Measurements from ENCODE around the gene ARHGAP24.
"Not testable (repeated sequence)": the region's sequence is repeated elsewhere in the genome, so short reads cannot be mapped to it uniquely, and the experiment has no call there.

The ARHGAP24 gene

DNA sequence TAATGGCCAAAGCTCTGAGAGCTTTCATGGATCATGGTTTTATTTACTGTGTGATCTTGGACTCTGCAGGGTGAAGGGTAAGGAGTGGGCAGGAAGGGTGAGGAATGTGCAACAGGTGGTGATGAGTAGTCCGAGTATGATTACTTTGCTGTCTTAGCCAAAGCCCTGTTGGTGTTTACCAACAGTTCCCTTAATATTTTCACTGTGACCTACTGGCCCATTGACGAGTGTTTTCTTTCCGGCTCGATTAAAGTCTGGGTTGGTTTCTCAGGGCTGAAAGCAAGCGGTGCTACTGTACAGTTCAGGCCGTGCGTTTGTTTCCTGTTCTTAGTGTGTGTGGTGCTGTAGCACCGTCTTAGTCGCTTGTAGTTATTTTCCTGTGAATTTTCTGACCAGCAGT is 2.6 kb downstream of the ARHGAP24 start:
- DNase-seq = no peak
- in situ Hi-C loops (cut with HindIII; ENCODE audit: low pct_ligation_motif_present, low pct_unique_long_range_greater_than_20kb, low sequenced_read_pairs) = no loop called here

DNA sequence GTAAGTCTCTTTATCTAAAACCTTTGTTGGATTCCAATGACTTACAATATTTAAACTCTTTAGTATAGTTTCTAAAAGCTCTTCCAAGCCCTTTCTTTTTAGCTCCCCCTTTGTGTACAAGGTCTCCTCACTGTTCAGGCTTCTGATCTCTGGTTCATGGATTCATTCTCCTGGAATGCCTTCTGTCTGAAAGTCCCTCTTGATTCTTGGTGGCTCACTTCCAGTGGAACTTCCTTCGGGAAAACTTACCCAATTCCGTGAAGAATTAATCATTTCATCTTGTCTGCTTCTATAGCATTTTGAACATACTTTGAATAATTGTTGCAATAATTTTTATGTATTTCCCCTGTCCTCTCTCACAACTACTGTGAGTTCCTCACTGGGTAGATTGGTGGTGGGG is 3.6 kb downstream of the ARHGAP24 start:
- in situ Hi-C loops (cut with HindIII; ENCODE audit: low pct_ligation_motif_present, low pct_unique_long_range_greater_than_20kb, low sequenced_read_pairs) = no loop called here
- no peak for DNase-seq

DNA sequence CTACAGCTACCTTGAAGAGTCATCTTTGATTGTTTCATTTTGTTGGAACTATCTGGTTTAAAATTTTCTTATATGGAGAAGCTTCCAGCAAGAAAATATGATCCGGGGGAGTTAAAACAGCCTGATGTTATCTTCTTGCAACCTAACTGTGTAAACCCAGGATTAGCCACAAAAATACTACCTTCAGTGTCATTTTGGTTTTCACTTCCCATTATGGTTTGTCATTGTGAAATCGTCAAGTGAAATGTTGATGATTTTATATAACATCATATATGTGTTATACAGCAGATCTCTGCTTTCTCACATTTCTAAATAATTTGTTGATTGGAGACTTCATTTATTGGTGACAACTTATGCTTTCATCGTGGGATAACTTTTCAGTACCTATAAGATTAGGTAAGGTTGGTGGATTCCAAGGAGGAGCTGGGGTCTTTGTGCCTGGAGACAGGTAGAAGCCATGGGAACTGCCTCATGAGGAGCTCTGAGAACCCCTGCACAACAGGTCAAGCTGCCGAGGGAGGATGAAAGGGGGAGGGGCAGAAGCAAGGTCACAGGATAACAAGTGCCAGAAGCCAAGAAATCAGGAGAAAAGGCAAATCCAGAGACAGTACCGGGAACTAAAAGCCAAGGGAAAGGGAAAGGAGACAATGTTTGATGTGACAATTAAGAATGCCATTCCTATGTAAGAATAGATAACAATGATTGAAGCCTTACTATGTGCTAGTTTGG is 7.2 kb downstream of the ARHGAP24 start:
- in situ Hi-C loops (cut with HindIII; ENCODE audit: low pct_ligation_motif_present, low pct_unique_long_range_greater_than_20kb, low sequenced_read_pairs) = no loop called here
- no peak for DNase-seq

DNA sequence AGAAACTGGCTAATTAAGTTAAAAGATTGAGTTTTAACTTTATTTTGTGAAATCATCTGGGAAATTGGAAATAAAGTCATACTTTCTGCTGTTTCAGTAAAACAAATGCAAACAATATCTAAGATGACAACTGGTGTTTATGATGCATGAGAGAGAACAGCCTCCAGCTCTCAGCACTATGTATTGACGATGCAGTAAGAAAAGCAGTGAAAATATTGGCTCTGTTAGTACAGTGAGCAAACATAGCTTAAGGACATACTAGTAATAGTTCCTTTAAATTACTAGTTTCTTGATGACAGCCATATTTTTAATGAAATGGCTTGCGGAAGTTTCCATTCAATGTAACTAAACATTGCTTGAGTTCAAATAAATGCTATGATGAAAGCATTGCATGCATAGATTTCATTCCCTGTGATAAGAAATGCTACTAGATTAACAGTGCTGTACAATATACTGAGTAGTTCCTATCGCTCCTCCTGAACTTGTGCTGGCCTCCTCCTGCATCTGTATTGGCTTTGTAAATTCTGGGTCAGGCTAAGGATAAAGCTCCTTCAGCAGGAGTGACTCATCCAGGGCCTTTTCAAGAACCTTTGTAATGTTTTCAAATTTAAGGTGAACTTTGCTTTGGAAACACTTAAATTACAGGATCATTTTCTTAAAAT is 11.6 kb downstream of the ARHGAP24 start:
- no peak for DNase-seq
- in situ Hi-C loops (cut with HindIII; ENCODE audit: low pct_ligation_motif_present, low pct_unique_long_range_greater_than_20kb, low sequenced_read_pairs) = no loop called here

DNA sequence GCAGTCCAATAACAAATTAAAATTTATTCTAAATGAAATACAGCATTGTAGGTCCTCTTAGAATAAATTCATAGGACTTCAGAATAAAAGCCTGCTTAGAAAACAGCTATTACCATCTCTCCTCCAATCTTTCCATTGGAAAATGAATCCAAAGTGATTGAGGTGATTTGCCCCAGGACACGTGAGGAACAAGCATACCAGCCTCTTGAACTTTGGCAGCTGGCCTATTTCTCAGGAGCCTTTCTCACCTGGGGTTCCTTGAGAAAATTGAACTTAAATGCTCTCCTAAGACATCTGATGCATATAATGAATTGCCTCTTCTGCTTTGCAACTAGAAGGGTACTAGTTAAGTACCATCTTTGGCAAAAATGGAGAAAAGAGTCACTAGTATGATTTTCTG is 13.5 kb downstream of the ARHGAP24 start:
- no peak for DNase-seq
- in situ Hi-C loops (cut with HindIII; ENCODE audit: low pct_ligation_motif_present, low pct_unique_long_range_greater_than_20kb, low sequenced_read_pairs) = no loop called here

DNA sequence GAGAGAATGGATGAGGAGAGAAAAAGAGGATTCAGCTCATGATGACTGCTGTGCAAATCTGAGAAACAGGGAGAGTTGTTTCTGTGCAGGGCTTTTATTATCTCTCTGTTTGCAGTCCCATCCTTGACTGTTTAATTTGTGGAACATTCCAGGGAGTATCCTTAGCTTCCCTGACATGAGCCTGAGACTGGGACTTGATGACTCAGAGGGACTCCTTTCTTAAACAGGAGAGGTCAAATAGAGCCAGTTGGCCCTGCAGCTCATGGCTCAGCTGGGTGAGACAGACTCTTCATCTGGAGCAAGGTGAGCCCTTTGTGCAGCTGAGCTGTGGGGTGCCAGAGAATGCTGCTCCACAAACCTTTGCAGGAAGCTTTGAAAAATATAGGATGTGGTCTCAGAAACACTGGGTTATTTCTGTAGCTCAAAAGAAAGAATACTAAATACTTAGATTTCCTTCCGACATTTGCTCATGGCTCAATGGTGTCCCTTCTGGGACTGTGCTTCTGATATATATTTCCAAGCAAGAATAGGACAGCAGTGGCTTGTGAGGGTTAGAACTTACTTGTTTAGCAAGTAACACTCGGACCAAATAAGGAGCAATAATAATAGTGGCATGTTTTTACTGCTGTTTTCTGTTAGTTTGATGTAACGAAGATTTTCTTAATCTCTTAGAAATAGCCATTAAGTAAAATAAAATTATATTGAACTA is 14.5 kb downstream of the ARHGAP24 start:
- in situ Hi-C loops (cut with HindIII; ENCODE audit: low pct_ligation_motif_present, low pct_unique_long_range_greater_than_20kb, low sequenced_read_pairs) = no loop called here
- DNase-seq = no peak

DNA sequence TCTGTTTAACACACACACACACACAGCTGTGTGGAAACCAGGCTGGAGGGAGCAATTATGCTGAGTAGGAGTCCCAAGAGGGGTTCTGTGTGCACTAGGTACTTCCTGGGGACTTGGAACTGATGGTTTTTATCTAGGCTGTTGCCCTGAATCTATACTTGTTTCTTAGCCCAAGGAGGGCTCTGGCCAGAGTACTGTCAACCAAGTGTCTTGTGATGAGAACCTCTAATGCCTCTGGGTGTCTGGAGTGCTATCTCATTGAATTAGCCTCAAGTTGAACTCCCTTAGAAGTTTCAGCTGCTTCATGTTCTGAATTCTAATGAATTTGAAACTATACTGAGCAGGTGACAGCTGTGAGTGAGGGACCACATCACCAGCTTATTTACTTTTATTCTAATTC is 16.6 kb downstream of the ARHGAP24 start:
- no peak for DNase-seq
- in situ Hi-C loops (cut with HindIII; ENCODE audit: low pct_ligation_motif_present, low pct_unique_long_range_greater_than_20kb, low sequenced_read_pairs) = no loop called here

DNA sequence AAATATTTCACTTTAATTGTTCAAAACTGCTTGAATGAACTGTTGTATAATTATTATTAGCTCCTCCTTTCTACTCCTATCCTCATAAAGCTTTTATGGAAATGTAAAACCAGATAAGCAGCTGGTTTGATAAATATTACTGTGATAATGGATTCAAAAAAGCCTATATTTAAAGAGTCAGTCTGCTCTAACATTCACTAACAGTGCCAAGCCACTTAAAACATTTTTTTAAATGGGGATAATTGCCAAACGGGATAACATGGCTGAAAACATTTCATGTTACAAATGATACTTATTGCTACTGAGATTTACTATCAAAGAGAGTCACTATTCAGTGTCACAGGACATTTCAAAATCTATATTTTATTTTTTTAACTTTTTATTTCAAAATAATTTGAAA is 17.4 kb downstream of the ARHGAP24 start:
- in situ Hi-C loops (cut with HindIII; ENCODE audit: low pct_ligation_motif_present, low pct_unique_long_range_greater_than_20kb, low sequenced_read_pairs) = no loop called here
- DNase-seq = no peak

DNA sequence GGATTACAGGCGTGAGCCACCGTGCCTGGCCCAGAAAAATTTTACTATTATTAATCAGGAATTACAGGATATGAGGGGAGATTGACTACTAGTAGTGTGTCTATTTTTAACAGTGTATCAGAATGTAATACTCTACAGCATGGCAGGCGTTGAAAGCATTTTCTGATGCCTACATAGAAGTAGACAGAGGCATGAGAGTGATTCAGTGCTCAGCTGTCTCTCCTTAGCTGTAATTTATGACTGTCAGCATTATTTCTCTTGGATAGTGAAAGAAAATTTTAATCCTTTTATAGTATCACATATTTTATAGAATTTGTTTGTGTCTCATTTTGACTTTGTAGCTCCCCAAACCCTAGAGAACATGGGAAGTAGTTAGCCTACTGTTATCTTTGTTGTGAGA is 20.7 kb downstream of the ARHGAP24 start:
- DNase-seq = no peak
- in situ Hi-C loops (cut with HindIII; ENCODE audit: low pct_ligation_motif_present, low pct_unique_long_range_greater_than_20kb, low sequenced_read_pairs) = no loop called here

DNA sequence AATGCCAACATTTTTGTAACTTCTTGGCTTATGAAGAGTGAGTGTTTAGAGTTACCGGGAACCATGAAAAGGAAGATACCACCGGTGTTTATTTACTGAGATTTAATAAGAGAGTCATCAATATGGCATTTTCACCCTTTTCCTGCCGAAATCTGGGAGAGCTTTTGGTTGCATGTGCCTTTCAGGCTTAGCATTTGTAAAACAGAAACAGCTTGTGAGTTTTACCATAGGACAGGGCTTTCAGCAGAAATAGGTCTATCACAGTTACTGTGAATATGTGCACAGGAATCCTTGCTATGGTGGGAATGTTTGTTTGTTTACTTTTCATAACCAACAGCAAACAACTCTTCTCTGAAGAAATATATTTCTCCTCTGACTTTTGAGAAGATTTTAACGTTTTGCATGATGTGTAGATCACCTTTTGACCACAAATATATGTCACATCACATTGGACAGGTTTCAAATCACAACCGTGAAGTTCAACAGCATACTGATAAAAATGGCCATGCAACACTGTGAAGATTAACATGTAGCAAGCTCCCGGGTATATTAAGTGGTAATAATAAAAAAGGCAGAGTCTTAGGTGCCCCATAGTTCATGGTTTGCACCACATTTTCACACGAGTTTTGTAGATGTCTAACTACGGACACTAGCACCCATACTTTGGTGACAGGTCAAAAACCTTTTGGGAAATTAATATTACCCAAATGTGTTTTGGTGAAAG is 21.3 kb downstream of the ARHGAP24 start:
- in situ Hi-C loops (cut with HindIII; ENCODE audit: low pct_ligation_motif_present, low pct_unique_long_range_greater_than_20kb, low sequenced_read_pairs) = no loop called here
- DNase-seq = no peak

DNA sequence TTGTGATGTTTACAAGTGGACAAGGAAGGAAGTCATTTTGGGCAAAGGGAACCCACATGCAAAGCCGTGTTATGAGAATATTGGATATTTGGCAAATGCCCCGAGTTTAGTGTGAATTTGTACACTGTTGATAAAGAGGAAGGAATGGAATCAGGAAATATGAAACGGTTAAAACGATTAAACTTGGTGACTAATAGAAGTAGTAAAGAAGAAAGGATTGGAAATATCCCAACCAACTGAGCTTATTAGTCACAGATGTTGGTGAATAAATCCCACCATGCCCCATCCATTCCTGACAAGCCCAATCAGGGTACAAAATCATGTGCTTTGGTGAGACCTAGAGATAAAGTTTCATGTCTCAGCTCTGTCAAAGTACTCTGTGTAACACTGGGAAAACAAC is 22.0 kb downstream of the ARHGAP24 start:
- DNase-seq = no peak
- in situ Hi-C loops (cut with HindIII; ENCODE audit: low pct_ligation_motif_present, low pct_unique_long_range_greater_than_20kb, low sequenced_read_pairs) = no loop called here

DNA sequence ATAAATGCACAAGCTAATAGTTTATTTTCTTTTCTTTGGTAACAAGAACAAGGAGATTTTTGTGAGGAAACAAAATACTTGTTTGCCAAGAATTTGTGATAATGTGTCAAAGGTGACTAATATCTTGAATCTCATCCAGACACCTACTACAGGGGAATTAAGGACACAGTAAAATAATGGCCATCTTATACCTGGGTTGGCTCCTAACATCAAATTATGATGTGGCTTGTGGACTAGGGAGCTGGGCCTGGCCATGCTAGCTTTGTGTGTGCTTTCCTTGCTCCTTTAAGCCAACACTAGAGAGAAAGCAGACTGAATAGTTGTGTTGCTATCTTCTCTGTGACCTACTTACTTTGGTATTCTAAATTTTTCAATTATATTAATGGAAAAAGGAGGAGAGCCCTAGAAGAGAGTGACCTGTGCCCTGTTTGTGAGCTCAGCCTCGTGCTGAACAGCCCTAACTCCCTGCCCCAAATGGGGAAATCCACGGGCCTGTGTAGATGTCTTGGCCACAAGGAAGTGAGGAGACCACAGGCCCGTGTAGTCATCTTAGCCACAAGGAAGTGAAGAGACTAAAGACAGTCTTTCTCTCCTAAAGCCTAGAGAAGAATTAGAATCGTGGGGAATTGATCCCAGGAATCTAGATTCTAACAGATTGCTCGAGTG is 23.3 kb downstream of the ARHGAP24 start:
- in situ Hi-C loops (cut with HindIII; ENCODE audit: low pct_ligation_motif_present, low pct_unique_long_range_greater_than_20kb, low sequenced_read_pairs) = no loop called here
- no peak for DNase-seq

DNA sequence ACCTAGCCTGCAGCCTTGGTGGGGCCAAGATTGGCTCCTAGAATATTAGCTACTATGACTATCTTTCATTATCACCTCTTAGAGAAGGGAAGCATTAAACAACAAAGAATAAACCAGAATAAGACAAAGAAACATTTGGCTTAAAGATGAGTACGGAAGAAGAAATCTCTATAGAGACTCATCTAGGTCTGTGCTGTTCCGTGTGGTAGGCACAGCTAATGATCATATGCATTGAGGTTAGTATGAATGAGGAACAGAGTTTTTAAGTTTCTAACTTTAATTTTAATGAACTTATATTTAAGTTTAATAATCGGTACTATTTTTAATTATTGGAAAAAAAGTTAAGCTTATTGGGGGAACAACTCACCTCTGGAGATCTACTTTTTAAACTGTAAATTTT is 24.6 kb downstream of the ARHGAP24 start:
- DNase-seq = no peak
- in situ Hi-C loops (cut with HindIII; ENCODE audit: low pct_ligation_motif_present, low pct_unique_long_range_greater_than_20kb, low sequenced_read_pairs) = no loop called here

DNA sequence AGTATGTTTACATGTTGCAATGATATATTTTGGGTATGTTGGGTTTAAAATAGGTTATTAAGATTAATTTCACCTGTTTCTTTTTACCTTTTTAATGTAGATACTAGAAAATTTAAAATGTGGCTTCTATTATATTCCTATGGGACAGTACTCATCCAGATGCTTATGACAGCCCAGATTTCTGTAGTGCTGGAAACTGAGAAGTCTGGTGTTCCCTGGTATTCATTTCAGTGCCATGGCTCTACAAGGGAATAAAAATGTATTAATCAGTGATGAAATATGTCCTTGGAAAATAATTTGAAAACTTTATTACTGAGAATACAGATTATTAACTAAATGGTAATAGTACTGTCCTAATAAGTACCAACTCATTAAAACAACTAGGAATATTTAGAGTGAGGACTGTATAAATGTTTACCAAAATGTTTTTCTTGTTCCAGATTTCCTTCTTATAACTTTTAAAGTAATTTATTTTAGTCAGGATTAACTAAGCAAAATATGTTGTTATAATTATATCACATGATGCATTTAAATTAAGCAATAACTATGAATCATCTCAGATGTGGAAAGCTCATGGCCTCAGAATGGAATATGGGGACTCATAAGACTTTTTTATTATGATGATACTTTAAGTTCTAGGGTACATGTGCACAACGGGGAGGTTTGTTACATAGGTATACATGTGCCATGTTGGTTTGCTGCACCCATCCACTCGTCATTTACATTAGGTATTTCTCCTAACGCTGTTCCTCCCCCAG is 25.3 kb downstream of the ARHGAP24 start:
- no peak for DNase-seq
- in situ Hi-C loops (cut with HindIII; ENCODE audit: low pct_ligation_motif_present, low pct_unique_long_range_greater_than_20kb, low sequenced_read_pairs) = no loop called here

DNA sequence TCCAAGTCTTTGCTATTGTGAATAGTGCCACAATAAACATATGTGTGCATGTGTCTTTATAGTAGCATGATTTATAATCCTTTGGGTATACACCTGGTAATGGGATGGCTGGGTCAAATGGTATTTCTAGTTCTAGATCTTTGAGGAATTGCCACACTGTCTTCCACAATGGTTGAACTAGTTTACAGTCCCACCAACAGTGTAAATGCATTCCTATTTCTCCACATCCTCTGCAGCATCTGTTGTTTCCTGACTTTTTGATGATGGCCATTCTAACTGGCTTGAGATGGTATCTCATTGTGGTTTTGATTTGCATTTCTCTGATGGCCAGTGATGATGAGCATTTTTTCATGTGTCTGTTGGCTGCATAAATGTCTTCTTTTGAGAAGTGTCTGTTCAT is 26.2 kb downstream of the ARHGAP24 start:
- in situ Hi-C loops (cut with HindIII; ENCODE audit: low pct_ligation_motif_present, low pct_unique_long_range_greater_than_20kb, low sequenced_read_pairs); DNase-seq: not testable (repeated sequence)

DNA sequence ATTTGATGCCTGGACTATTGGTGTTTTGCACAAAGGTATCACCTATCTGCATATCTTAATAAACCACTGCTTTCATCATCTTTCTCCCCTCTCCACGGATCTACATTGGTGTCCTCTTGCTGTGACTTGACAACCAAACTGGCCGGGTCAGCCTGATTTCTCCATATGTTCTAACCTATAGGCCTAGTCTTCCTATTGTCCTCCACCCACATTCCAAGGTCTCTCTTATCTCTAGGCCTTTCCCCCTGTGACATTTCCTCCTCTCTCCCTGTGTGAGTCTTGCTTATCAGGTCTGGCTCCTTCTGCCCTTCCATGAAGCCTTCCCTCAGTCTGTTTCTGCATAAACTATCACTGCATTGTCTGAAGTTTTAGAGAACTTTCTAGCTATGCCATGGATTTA is 33.7 kb downstream of the ARHGAP24 start:
- in situ Hi-C loops (cut with HindIII; ENCODE audit: low pct_ligation_motif_present, low pct_unique_long_range_greater_than_20kb, low sequenced_read_pairs) = no loop called here
- DNase-seq = no peak

DNA sequence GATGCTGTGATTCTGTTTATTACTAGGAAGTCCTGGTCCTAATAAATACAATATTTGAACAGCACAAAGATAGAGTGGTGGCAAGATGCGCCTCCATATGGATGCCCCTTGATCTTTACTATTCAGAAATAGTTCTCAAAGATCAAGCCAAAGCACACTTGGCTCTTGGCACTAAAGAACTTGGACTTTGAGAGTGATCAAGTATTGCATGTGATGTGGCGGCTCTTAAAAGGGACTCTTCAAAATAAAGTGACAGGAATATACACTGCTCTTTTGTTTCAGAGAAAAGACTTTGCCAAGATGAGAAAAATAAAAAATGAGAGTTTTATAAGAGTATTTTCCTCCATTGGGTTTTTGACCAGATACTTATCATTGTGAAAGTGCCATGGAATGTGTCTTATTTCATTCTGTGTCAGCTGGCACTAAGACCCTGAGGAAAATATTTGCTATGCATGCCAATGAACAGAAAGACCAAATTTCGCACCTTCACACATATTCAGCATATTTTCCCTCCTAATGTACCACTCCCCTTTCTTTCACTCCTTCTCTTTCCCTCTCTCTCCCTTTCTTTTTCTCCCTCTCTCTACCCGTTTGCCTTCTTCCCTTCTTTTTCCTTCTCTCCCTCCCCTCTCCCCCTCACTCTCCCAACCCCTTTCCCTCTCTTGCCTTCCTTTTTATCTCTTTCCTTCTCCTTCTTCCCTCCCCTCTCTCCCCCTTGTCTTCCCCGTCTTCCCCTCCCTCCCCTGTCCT is 35.1 kb downstream of the ARHGAP24 start:
- DNase-seq = no peak
- in situ Hi-C loops (cut with HindIII; ENCODE audit: low pct_ligation_motif_present, low pct_unique_long_range_greater_than_20kb, low sequenced_read_pairs) = no loop called here

DNA sequence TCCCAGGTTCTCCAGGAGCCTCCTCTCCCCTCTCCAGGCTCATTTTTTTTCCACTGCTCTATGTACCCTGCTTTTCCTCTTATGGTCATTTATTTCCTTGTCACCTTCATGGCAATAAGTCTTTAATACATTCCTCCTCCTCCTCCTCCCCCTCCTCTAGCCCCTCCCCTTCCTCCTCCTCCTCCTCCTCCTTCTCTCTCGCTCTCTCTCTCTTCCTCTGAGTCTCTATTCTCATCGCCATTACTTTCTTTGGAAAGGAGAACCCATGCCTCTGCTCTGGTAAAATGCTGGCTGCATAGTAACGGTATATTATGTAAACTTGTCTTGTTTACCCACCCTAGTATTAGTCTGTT is 35.7 kb downstream of the ARHGAP24 start:
- no peak for DNase-seq
- in situ Hi-C loops (cut with HindIII; ENCODE audit: low pct_ligation_motif_present, low pct_unique_long_range_greater_than_20kb, low sequenced_read_pairs) = no loop called here
